ENCODE data around the gene SCAMP2.

DNA sequence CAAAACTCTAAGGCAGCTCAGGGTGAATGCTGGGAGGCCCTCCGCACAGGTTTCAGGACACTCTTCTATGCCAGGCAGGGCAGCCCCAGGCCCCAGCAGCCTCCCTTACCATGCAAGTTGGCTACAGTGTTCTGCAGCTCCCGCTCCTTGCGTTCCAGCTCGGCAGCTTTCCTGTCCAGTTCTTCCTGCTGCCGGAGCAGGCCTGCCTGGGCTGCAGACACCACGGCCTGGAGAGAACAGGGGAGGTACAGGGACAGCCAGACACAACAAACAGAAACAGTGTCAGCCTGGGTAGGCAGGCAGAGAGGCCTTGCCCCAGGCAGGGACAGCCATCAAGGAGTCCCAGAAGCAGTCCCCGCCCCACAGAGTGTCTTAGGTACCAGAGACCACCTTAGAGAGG is 21.2 kb downstream of the SCAMP2 start:
- TF ChIP-seq CTCF (conservative IDR thresholded peaks at IDR 0.05 in 1 of 2, IDR thresholded peaks at IDR 0.05 in 1 of 2; ENCODE audit: low read depth in 1 of 2, low read length in 2 of 2) (no peak), EZH2 (IDR thresholded peaks at IDR 0.05; ENCODE audit: low read length, missing control alignments) (no peak)
